Measurements from ENCODE around the gene BLVRA.
"Not testable (repeated sequence)": the region's sequence is repeated elsewhere in the genome, so short reads cannot be mapped to it uniquely, and the experiment has no call there.

Gene BLVRA

GRCh38 chr7:43810195-43810941, 51.9 kb downstream of the BLVRA start:
- H3K27ac ChIP-seq; H3K79me2 ChIP-seq; H2AFZ ChIP-seq; H3K9ac ChIP-seq; H3K9me3 ChIP-seq (ENCODE audit: control insufficient read depth, low read length); H3K4me2 ChIP-seq (ENCODE audit: low read length); H3K36me3 ChIP-seq (ENCODE audit: control insufficient read depth, insufficient read depth, low read length); H3K4me1 ChIP-seq; H3K4me3 ChIP-seq (ENCODE audit: low read depth, low read length); H3K27me3 ChIP-seq (ENCODE audit: control insufficient read depth, insufficient read depth, low read length): not testable (repeated sequence)
- peak; percentile 21 for TF ChIP-seq CTCF (IDR thresholded peaks at IDR 0.05)

- Histone ChIP-seq H3K4me2 (ENCODE audit: low read length) (no peak overlapping the region), H3K27ac (no peak overlapping the region), H3K79me2 (no peaks in the 10 kb centered on the region), H3K9ac (no peak overlapping the region), H3K4me1 (no peaks in the 10 kb centered on the region), H3K27me3 (ENCODE audit: control insufficient read depth, insufficient read depth, low read length) (no peaks in the 10 kb centered on the region), H3K4me3 (ENCODE audit: low read depth, low read length) (no peak overlapping the region), H3K36me3 (ENCODE audit: control insufficient read depth, insufficient read depth, low read length) (no peaks in the 10 kb centered on the region), H3K9me3 (ENCODE audit: control insufficient read depth, low read length) (no peaks in the 10 kb centered on the region), H2AFZ (no peak overlapping the region)
- no peak for TF ChIP-seq CTCF (IDR thresholded peaks at IDR 0.05)
These were observed 56.9 kb downstream of the BLVRA start for GRCh38 chr7:43815373-43815772.

- not testable (repeated sequence) for H3K9ac ChIP-seq; H3K4me1 ChIP-seq; H3K27ac ChIP-seq; H2AFZ ChIP-seq; H3K27me3 ChIP-seq (ENCODE audit: control insufficient read depth, insufficient read depth, low read length); H3K79me2 ChIP-seq; H3K9me3 ChIP-seq (ENCODE audit: control insufficient read depth, low read length); H3K4me3 ChIP-seq (ENCODE audit: low read depth, low read length); H3K36me3 ChIP-seq (ENCODE audit: control insufficient read depth, insufficient read depth, low read length); H3K4me2 ChIP-seq (ENCODE audit: low read length)
These were observed 57.7 kb downstream of the BLVRA start for GRCh38 chr7:43816046-43816797.

- not testable (repeated sequence) for H3K9me3 ChIP-seq (ENCODE audit: control insufficient read depth, low read length); H2AFZ ChIP-seq; H3K36me3 ChIP-seq (ENCODE audit: control insufficient read depth, insufficient read depth, low read length); H3K79me2 ChIP-seq; H3K4me3 ChIP-seq (ENCODE audit: low read depth, low read length); H3K4me1 ChIP-seq; H3K27ac ChIP-seq; H3K4me2 ChIP-seq (ENCODE audit: low read length); H3K27me3 ChIP-seq (ENCODE audit: control insufficient read depth, insufficient read depth, low read length); H3K9ac ChIP-seq
These were observed 64.9 kb downstream of the BLVRA start for GRCh38 chr7:43823425-43823824.

- no peak overlapping the region for H2AFZ ChIP-seq
- no peak for TF ChIP-seq CTCF (IDR thresholded peaks at IDR 0.05)
- no peak overlapping the region for H3K9ac ChIP-seq
These were observed 65.5 kb downstream of the BLVRA start for GRCh38 chr7:43823941-43824340.

GRCh38 chr7:43824513-43824912, 66.0 kb downstream of the BLVRA start:
- H3K36me3 ChIP-seq (ENCODE audit: control insufficient read depth, insufficient read depth, low read length); H3K79me2 ChIP-seq; H3K27me3 ChIP-seq (ENCODE audit: control insufficient read depth, insufficient read depth, low read length); H2AFZ ChIP-seq; H3K9me3 ChIP-seq (ENCODE audit: control insufficient read depth, low read length); H3K4me3 ChIP-seq (ENCODE audit: low read depth, low read length); H3K4me2 ChIP-seq (ENCODE audit: low read length); H3K4me1 ChIP-seq; H3K9ac ChIP-seq; H3K27ac ChIP-seq: not testable (repeated sequence)

More at GRCh38 chr7:43823941-43824340, 65.5 kb downstream of the BLVRA start:
- no peaks in the 10 kb centered on the region for H3K9me3 ChIP-seq (ENCODE audit: control insufficient read depth, low read length)
- no peaks in the 10 kb centered on the region for H3K4me1 ChIP-seq
- no peak overlapping the region for H3K27ac ChIP-seq
- H3K4me2 ChIP-seq (ENCODE audit: low read length) = no peak overlapping the region
- H3K36me3 ChIP-seq (ENCODE audit: control insufficient read depth, insufficient read depth, low read length) = no peaks in the 10 kb centered on the region
- no peak overlapping the region for H3K4me3 ChIP-seq (ENCODE audit: low read depth, low read length)
- no peaks in the 10 kb centered on the region for H3K27me3 ChIP-seq (ENCODE audit: control insufficient read depth, insufficient read depth, low read length)
- no peaks in the 10 kb centered on the region for H3K79me2 ChIP-seq
